GM15510 (cell line): Measurements from ENCODE around the gene IP6K1.

ENCODE experiments used
- POLR2A ChIP-seq: IDR thresholded peaks from 3 replicates; pipeline ENCODE4 v1.6.1; 2011; ENCODE audit warnings: borderline replicate concordance; ENCODE audit not compliant: insufficient read length; ENCODE audit errors: extremely low read depth

The IP6K1 gene

DNA sequence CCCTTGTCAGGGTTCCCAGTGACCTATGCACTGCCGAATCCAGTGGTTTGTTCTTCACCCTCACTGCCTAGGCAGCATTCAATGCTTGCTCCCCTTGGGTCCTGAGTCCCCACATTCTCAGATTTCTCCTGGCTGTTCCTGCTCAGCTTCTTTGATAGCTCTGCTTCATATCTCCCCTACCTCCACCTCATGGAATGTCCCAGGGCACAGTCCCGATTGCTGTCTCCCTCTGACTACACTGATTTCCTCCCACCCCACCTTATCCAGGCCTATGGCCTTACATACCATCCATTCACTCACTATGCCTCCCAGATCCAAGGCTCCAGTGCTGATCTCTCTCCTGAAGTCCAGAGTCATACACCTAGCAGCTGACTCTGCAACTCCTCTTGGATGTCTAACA, 14.8 kb upstream of the IP6K1 start:
- TF ChIP-seq POLR2A: no peak

DNA sequence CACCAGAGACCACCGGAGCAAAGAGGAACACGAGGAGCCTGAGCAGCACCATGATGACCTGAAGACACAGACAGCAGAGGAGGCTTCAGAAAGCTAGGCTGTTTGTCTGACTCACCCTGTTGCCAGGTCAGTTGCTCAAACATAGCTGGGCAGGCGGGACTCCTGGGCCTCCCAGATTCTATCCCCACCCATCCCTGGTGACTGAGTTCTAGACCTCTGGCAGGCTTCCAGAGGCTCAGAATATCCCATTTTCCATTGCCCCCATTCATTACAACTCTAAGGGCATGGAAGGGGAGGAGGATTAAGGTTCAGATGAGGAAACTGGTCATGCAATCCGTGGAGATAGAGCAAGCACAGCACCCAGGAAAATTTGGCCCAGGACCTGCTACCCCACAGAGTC, 13.4 kb upstream of the IP6K1 start, which contains the start of gene CDHR4:
CDHR4 (minus strand) TSS at position 113 of the 400 bp plus-strand sequence; CDS start at position 52, 61 bp downstream.
- no peak for TF ChIP-seq POLR2A

DNA sequence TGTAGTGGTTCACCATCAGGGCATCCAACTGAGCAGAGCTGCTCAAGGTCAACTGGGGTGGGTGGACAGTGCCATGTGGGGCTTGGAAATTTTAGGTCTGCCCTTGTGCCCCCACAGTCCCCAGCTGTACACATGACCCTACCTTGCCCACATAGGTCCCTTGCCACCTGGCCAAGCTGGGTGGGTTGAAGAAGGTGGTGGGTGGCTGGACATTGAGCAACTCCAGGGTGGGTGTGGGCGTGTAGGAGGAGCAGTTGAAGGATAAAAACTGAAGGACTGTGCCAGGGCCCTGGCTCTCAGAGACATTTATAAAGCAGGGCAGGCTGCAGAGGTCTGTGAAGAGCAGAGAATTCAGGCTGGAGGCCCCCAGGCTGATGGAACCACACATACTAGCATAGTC, 12.8 kb upstream of the IP6K1 start:
- no peak for TF ChIP-seq POLR2A

DNA sequence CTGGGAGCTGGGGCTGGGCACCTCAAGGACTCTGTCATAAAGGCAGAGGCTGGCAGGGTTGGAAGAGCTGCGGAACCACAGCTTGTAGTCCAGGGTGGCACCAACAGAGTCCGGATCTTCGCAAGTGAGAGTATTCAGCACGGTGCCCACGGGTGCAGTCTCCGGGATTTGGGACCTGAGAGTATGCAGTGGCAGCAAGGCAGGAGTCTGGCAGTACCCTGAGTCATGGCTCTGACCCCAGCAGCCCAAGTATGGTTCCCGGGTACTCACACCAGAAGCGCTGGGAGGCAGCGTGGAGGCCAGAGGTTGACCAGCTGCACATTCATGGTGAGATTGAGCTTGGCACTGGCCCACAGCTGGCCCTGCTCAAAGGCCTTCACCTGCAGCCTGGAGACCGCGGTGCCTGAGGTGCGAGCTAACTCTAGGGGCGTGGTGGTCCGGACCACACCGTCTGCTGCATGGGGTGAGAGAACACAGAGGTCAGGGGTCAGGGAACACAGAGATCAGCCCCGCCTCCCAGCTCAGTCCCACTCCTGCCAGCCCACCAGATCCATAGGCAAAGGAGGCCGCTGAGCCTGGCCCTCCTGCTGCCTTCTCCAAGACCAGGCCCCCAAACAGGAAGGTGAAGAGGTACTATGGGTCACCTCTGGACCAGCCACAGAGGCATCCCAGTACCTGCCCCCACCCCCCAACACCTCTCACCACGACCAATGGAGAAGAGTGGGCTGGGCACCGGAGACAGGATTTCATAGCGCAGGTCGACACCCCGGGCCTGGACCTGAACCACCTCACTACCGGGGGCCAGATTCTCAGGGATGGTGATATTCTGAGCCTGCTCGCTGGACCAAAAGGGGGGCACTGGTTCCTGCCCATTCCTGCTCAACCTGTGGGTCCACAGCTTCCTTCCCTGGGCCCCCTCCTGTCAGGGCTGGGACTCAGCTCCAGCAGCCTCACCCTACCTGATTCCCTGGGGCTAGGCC, 8.9 kb upstream of the IP6K1 start:
- no peak for TF ChIP-seq POLR2A

DNA sequence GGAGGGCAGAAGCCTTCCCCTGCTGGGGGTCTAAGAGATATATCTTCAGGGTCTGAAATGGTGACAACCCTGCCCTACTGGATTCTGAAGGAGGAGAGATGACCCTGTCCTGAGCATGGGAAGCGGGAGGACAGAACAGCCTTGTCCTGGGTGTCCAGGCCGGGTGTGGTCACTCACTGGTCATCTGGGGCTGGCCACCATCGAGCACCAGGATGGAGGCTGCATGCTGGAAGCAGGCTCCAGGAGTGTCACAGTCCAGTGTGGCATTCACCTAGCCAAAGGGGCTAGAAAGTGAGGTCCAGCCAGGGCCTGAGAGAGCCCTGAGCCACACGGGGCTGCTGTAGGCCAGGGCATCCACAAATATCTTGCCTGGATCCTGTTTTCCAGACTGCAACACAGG, 8.1 kb upstream of the IP6K1 start:
- TF ChIP-seq POLR2A: no peak

DNA sequence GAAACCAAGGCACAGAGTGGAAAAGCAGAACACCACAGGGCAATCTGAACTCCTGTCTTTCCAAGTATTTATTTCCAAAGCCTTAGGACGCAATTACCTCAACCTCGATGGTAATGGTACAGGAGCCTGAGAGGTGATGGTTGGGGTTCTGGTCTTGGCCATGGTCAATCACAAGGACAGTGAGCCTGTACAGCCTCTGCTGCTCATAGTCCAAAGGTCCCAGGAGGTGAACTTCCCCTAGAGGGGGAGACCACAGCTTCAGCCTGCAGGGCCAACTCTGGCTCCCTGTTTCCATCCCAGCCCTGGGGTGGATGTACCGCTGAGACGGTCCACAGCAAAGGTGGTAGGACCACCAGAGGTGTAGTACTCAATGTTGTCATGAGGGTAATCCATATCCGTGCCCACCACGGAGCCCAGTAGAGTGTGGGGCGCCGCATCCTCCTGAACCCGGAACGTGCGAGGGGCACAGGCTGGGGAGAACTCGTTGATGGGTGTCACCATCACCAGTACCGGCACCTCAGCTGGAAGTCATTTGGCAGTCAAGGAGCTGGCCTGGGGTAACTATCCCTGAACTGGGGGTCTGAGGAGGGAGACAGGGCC, 7.2 kb upstream of the IP6K1 start:
- TF ChIP-seq POLR2A: no peak

DNA sequence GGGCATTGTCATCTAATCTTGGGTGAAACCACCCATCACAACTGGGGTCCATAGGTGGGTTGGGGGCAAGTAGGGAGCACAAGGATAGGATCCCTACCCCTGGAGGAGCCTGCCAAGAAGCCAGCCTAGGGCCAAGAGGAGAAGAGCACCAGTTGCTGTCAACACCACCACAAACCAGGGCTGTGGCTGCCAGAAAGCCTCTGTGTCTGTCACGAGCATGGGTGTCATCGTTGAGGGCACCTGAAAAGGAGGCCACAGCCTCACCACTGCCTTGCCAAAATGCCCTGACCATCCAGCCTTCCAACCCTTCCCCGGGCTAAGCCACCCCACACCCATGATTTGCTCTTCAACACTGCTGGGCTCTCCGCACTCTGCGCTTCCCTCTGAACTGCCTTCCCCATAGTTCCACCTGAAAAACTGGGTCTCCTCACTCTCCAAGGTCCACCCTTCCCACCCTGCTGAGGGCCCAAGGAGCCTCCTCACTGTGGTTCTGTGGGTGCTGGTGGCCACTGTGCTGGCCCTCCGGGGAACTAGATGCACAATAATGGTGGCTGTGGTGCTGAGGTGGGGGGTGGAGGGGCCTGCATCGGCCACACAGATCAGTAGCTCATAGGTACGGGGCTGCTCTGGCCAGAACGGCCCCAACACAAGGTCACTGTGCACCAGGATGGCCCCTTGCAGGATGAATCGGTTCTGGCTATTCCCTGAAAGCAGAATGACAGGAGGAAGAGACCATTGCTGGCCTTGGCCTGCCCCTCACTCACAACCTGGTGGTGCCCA, 6.2 kb upstream of the IP6K1 start:
- no peak for TF ChIP-seq POLR2A

DNA sequence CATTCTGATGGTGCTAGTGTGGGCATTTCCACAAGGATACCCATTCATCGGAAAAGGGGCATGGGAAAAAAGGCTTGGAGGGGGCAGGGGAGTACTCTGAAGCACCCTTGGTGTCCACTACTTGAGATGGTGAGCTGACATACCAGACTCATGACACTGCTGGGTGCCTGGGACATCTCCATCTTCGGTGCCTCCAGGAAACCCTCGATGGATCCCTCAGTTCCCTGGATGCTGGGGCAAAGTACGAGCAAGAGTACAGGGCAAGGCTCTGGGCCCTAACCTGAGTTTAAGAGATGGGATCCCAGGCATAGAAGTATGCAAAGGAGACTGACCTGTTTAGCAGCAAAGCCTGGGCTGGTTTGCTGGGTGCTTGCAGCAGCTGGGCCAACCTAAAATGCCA, 5.2 kb upstream of the IP6K1 start:
- no peak for TF ChIP-seq POLR2A

DNA sequence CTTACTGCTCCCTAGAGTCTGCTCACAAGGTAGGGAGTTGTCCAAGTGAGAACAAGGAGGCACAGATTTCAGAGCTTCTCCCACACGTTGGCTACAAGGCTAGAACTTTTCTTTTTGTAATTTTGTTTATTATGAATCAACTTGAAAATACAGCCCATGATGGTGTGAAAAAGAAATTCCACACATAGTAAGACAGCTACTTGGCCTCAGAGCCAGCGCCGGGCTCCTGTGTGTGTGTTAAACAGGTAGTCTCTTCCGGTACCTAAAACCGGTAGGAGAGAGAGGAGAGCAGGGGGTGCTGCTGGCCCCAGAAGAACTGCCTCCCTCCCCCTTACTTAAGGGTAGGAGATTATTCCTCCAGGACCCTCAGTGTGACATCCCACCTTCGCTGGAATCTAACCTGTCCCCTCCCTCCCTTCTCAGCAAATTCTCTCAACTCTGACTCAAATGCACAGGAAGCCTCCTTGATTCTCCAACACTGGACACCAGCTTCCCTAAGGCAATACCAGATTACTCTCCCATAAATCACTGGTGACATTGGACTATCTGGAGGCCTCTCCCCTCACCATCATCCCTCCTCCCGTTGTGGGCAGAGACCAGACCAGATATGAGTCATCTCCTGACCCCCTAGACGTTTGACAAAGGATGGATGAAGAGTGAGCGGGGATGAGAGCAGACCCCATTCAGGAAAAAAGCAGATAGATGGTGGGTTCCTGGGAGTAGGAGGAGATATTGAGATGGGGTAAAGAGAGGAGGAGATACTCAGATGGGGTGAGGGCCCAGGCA, 4.5 kb upstream of the IP6K1 start:
- no peak for TF ChIP-seq POLR2A

DNA sequence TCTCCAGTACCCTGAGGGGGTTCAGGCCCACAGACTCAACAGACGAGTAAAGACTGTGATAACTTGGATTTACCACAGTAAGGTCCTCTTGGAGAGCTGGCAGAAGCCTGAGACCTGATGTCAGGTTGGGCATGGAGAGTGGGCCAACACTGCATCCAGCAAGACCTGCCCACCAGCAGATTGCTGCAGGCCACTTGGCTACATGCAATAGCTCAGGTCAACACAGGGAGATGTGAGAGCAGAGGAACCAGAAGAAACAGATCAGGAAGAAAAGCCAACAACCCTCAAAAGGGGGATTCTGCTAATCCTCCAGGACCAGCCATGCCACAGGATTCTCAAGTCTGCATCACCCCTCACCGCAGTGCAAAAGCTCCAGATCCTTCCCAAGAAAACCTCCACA, 1.7 kb upstream of the IP6K1 start:
- TF ChIP-seq POLR2A: no peak

DNA sequence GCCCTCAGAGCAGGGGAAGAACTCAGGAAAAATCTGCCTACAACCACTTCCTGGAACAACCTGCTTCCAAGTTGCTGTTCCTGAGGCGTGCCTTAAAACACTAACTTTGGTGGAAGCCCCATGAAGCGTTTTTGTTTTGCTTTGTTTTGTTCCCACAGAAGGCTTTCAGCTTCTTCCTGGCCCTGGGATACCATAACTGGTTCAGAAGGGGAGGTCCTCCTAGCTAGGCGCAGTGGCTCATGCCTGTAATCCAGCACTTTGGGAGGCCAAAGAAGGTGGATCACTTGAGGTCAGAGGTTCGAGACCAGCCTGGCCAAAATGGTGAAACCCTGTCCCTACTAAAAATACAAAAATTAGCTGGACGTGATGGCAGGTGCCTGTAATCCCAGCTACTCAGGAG, 1.2 kb upstream of the IP6K1 start:
- TF ChIP-seq POLR2A: no peak

DNA sequence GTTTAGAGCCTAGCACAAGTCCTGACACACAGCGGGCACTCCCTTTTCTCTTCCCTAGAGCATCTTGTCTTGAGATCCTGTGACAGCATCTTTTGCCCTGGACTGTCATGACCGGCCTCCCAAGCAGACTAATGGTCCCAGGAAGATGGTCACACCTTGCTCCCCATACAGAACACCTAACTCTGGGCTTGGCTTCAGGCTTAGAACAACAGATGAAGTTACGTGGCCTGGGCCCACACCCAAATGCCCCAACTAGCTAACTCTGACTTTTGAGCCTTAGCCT, 781 bp upstream of the IP6K1 start:
- TF ChIP-seq POLR2A: no peak

DNA sequence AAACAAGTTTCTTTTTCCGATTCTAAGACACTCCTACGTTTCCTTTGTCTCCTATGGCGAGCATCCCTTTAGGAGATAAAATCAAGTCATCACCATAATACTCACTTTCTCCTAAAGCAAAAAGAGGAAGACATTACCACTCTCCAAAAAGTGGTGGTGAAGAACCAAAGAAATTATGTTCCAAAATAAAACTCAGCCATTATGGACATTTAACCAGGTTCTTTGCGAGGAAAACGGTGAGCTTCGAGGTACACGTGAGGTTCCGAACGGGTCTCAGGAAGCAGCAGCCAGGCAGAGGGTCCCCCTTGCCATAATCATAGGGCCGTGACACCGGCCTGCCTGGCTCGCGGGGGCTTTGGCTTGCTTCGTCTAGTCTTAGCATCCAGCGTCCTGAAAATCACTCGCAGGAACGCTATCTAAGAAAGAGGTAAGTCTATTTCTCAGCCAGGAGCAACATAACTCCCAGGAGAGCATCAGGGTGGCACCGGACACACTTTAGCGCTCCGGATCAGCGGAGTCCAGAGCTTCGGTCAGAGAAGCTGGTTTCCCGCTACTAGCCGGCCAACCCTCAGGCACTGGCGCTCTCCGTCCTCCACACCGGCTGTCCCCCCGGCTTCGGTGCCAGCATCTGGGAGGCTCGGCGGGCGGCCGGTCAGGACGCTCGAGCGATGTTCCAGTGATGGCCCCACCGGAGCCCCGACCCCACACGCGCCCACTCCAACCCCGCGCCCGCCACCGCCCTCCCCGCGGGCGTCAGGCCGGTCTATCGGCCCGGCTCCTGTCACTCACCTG, 581 bp downstream of the IP6K1 start:
- TF ChIP-seq POLR2A: no peak
